ENCODE data around the gene CACNA1H.

GRCh38 chr16:1218930-1219611 lies 66.2 kb downstream of the CACNA1H start:
- TF ChIP-seq, protein P1, sequence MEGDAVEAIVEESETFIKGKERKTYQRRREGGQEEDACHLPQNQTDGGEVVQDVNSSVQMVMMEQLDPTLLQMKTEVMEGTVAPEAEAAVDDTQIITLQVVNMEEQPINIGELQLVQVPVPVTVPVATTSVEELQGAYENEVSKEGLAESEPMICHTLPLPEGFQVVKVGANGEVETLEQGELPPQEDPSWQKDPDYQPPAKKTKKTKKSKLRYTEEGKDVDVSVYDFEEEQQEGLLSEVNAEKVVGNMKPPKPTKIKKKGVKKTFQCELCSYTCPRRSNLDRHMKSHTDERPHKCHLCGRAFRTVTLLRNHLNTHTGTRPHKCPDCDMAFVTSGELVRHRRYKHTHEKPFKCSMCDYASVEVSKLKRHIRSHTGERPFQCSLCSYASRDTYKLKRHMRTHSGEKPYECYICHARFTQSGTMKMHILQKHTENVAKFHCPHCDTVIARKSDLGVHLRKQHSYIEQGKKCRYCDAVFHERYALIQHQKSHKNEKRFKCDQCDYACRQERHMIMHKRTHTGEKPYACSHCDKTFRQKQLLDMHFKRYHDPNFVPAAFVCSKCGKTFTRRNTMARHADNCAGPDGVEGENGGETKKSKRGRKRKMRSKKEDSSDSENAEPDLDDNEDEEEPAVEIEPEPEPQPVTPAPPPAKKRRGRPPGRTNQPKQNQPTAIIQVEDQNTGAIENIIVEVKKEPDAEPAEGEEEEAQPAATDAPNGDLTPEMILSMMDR (IDR thresholded peaks at IDR 0.05) = no peak
- no peak for TF ChIP-seq POLR2AphosphoS5 (IDR thresholded peaks at IDR 0.05)
- TF ChIP-seq EP300 (IDR thresholded peaks at IDR 0.05) = no peak
- no peak for TF ChIP-seq POLR2A (IDR thresholded peaks at IDR 0.05)
